ENCODE results near the gene VSIG10.

The VSIG10 gene

GRCh38 chr12:118058881-118059280, 44.9 kb downstream of the VSIG10 start:
- DNase-seq, result no peak

- no peak for DNase-seq
These were observed 45.6 kb downstream of the VSIG10 start for GRCh38 chr12:118058227-118058626.

- DNase-seq, result no peak
These were observed 47.7 kb downstream of the VSIG10 start for GRCh38 chr12:118055865-118056773.

- peak; percentile 82 for DNase-seq
These were observed 48.7 kb downstream of the VSIG10 start for GRCh38 chr12:118055144-118055557.

- DNase-seq, result no peak
These were observed 50.5 kb downstream of the VSIG10 start for GRCh38 chr12:118053071-118053985.

- DNase-seq, result peak; percentile 97
These were observed 51.3 kb downstream of the VSIG10 start for GRCh38 chr12:118052324-118053070.

GRCh38 chr12:118050972-118051910, 52.6 kb downstream of the VSIG10 start:
- no peak for DNase-seq

DNA sequence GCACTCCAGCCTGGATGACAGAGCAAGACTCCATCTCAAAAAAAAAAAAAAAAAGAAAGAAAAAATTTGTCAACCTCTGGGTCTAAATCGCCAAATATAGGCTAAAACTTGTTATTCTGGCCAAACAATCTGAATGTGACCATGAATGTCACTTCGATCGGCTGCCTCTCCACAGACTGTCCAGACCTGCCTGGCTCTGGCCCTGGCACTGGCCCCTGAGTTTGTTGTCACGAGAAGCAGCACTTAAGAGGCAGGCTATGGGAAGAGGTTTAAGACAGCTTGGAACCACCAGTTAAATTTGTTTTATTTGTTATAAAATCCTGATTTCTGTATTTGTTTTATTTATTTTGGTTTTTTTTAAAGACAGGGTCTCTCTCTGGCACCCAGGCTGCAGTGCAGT, 57.4 kb downstream of the VSIG10 start:
- no peak for DNase-seq

GRCh38 chr12:118044577-118044976, 59.2 kb downstream of the VSIG10 start:
- DNase-seq, result no peak

GRCh38 chr12:118044075-118044474, 59.7 kb downstream of the VSIG10 start:
- no peak for DNase-seq

DNA sequence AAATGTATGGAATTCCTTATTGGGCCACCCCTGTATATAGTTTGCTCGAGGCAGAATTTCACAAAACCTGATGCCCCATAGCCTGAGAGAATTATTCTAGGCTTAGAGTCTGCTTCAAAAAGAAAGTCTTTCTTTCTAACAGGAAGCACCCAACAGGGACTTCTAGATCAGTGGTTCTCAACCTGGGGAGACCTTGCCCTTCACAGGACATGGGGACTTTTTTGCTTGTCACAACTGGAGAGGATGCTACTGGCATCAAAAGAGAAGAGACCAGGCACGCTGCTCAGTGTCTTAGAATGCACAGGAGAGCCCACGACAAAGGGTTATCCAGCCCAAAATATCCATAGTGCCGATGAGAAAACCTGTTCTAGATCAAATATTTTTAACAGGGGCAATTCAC, 61.7 kb downstream of the VSIG10 start:
- no peak for DNase-seq

GRCh38 chr12:118038137-118038536, 65.7 kb downstream of the VSIG10 start:
- DNase-seq, result no peak

- no peak for DNase-seq
These were observed 67.0 kb downstream of the VSIG10 start for GRCh38 chr12:118036672-118037411.

DNA sequence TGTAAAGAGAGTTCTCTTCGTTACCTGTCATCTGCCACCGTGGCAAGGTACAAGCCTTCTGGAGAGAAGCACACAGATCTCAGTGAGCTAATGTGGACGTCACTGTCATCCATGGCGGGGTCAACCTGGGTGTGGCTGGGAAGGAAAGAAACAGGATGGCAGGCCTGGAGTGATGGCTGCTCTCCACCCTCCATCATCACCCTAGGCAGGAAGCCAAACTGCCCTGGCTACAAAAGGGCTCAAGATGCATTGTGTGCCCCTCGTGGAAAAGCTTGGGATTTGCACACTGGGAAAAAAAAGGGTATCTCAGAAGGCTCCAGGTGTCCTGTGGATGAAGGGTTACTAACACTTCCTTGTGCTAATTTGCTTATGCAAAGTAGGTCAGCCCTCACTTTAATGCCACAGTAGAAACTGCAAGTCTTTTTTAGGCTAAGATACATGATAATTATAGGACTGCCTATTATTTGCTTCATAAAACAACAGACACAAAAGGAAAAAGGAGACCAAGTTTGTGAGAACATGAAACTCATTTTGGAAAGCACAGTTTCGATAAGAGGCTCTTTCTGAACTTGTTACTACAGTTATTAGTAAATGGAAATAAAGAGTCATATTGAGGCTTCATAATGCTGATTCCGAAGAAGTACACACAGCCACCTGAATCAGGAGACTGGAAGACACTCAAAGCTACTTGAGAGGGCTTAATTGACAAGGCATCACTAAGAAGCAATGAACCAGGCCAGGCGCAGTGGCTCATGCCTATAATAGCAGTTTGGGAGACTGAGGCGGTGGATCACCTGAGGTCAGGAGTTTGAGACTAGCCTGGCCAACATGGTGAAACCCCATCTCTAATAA, 68.4 kb downstream of the VSIG10 start:
- DNase-seq, result no peak

- DNase-seq, result peak; percentile 86
These were observed 69.2 kb downstream of the VSIG10 start for GRCh38 chr12:118034429-118035189.

- no peak for DNase-seq
These were observed 69.9 kb downstream of the VSIG10 start for GRCh38 chr12:118033902-118034301.

DNA sequence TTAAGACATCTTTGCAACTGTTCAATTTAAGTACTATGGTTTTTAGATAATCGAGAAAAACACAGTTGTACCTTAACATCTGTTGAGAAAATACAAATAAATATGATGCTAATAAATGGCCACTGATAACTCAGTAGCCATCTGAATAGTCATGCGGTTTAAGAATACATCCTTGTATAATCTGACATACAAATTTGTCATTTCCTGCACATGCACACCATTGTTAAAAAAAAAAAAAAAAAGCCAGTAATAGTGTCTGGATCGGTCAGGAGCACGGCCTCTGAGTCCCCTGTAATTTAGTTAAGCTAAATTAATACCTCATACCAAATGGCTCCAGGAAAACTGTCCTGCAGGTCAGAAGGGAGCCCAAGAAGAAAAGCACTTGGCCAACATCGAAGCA, 70.5 kb downstream of the VSIG10 start:
- no peak for DNase-seq

DNA sequence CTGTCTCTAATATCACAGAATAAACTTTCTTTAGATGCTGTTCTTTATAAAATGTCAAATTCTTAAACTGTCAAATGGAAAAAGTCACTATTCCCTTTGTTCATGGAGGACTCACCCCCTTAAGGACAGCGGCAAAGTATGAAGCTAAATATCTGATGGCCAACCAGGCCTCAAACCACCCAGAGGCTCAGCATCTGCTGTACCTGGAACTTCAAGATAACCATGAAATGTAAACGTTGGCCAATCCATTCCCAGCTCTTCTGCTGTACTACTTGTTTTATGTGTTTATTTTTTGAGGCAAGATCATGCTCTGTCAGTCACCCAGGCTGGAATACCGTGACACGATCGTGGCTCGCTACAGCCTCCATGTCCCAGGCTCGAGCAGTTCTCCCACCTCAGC, 71.6 kb downstream of the VSIG10 start:
- no peak for DNase-seq

DNA sequence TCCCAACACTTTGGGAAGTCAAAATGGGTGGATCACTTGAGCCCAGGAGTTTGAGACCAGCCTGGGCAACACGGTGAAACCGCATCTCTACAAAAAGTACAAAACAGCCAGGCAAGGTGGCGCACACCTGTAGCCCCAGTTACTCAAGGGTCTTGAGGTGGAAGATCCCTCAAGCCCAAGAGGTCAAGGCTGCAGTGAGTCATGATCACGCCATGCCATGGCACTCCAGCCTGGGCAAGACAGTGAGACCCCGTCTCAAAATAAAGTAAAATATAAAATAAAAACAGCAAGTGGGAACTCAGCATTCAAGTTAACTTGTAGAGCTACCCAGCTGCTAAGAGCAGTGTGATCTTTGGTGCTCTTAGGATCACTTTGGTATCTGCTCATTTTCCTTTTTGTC, 74.6 kb downstream of the VSIG10 start:
- DNase-seq, result no peak
